Liver (tissue), 3 donors: ENCODE measurements around the gene ARHGAP5.

ENCODE experiments used
- CTCF ChIP-seq: fragments of 150-350 bp; IDR thresholded peaks from 2 replicates; pipeline ENCODE4 v1.5.1; 2017; ENCODE audit warnings: improper control_type of control experiment, low read depth, low read length; ENCODE audit not compliant: missing input control
- EGR1 ChIP-seq, 2 donors: IDR thresholded peaks; 2 replicates each; pipeline ENCODE4 v1.6.1; 2016 to 2018; ENCODE audit warnings: antibody characterized with exemption in 2 of 2, low read depth in 2 of 2
- FOXA1 ChIP-seq: IDR thresholded peaks from 2 replicates; pipeline ENCODE4 v1.6.1; 2016; ENCODE audit warnings: antibody characterized with exemption
- RAD21 ChIP-seq, 2 donors: IDR thresholded peaks; 2 replicates each; pipeline ENCODE4 v1.6.1; 2016; ENCODE audit warnings: antibody characterized with exemption in 2 of 2, mild to moderate bottlenecking in 2 of 2
- REST ChIP-seq: IDR thresholded peaks from 2 replicates; pipeline ENCODE4 v1.6.1; 2016; ENCODE audit warnings: antibody characterized with exemption, mild to moderate bottlenecking
- RXRA ChIP-seq, 2 donors: IDR thresholded peaks; 2 replicates each; pipeline ENCODE4 v1.6.1; 2017 to 2018; ENCODE audit warnings: antibody characterized with exemption in 2 of 2, mild to moderate bottlenecking in 1 of 2
- SP1 ChIP-seq: IDR thresholded peaks from 2 replicates; pipeline ENCODE4 v1.6.1; 2018; ENCODE audit warnings: antibody characterized with exemption, mild to moderate bottlenecking
- TAF1 ChIP-seq: conservative IDR thresholded peaks from 2 replicates; pipeline ENCODE4 v1.6.1; 2016; ENCODE audit warnings: antibody characterized with exemption, mild to moderate bottlenecking
- YY1 ChIP-seq: IDR thresholded peaks from 2 replicates; pipeline ENCODE4 v1.6.1; 2016; ENCODE audit warnings: antibody characterized with exemption, mild to moderate bottlenecking
- TF ChIP-seq, protein P1 (sequence below): IDR thresholded peaks from 2 replicates; pipeline ENCODE4 v1.6.1; 2016; ENCODE audit warnings: antibody characterized with exemption
- TF ChIP-seq, protein P2 (sequence below): IDR thresholded peaks from 2 replicates; pipeline ENCODE4 v1.6.1; 2016; ENCODE audit warnings: antibody characterized with exemption
- donor health status: healthy.
- donor health status: healthy.

DNA sequence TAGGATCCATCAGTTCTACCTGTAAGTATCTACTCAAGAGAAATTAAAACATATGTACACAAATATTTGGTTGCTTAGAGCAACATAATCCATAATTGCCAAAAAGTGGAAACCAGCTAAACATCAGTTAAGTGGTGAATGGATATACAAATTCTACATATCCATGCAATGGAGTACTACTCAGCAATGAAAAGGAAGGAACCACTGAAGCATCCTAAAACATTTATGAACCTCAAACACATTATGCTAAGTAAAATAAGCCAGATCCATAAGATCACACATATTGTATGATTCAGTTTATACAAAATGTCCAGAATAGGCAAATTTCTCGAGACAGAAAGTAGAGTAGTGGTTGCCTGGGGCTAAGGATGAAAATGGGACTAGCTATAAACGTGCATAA, 8.4 kb upstream of the ARHGAP5 start:
- TF ChIP-seq TAF1 (no peak), CTCF (no peak), REST (no peak), RAD21 (IDR thresholded peaks at IDR 0.05) (no peak), EGR1 (IDR thresholded peaks at IDR 0.05; ENCODE audit: low read depth in 2 of 2) (no peak), FOXA1 (no peak), YY1 (no peak), RXRA (IDR thresholded peaks at IDR 0.05) (no peak), SP1 (no peak)
- TF ChIP-seq, protein P1, sequence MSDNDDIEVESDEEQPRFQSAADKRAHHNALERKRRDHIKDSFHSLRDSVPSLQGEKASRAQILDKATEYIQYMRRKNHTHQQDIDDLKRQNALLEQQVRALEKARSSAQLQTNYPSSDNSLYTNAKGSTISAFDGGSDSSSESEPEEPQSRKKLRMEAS, result no peak
- TF ChIP-seq, protein P2, sequence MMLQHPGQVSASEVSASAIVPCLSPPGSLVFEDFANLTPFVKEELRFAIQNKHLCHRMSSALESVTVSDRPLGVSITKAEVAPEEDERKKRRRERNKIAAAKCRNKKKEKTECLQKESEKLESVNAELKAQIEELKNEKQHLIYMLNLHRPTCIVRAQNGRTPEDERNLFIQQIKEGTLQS, result no peak
